Ramos (cell line): ENCODE data around the gene CRMP1.

ENCODE experiments used
- in situ Hi-C: fragments of 300-500 bp; cut with MboI; formaldehyde crosslinking; loops from one replicate; pipeline ENCODE4 v1.14.3; 2022; ENCODE audit warnings: low sequenced_read_pairs; ENCODE audit not compliant: unreplicated experiment

Gene CRMP1

GRCh38 chr4:5890063-5890727 is 2.7 kb downstream of the CRMP1 start:
- in situ Hi-C loops: no loop called here

- in situ Hi-C loops: no loop called here
Measured at GRCh38 chr4:5889002-5889696, 3.7 kb downstream of the CRMP1 start.

GRCh38 chr4:5888222-5889001 is 4.5 kb downstream of the CRMP1 start:
- in situ Hi-C loops: no loop called here

- in situ Hi-C loops: no loop called here
Measured at GRCh38 chr4:5887361-5888221, 5.3 kb downstream of the CRMP1 start.

- in situ Hi-C loops: no loop called here
Measured at GRCh38 chr4:5887011-5887360, 5.9 kb downstream of the CRMP1 start.

GRCh38 chr4:5885733-5886132 is 7.2 kb downstream of the CRMP1 start:
- in situ Hi-C loops: no loop called here

GRCh38 chr4:5884796-5885195 is 8.1 kb downstream of the CRMP1 start:
- in situ Hi-C loops: no loop called here

- in situ Hi-C loops: no loop called here
Measured at GRCh38 chr4:5883916-5884315, 9.0 kb downstream of the CRMP1 start.

- in situ Hi-C loops: no loop called here
Measured at GRCh38 chr4:5882947-5883346, 9.9 kb downstream of the CRMP1 start.

GRCh38 chr4:5881340-5881739 is 11.5 kb downstream of the CRMP1 start:
- in situ Hi-C loops: no loop called here

GRCh38 chr4:5878359-5878758 is 14.5 kb downstream of the CRMP1 start:
- in situ Hi-C loops: no loop called here

GRCh38 chr4:5877392-5877791 is 15.5 kb downstream of the CRMP1 start:
- in situ Hi-C loops: no loop called here

GRCh38 chr4:5874811-5875449 is 18.0 kb downstream of the CRMP1 start:
- in situ Hi-C loops: no loop called here

GRCh38 chr4:5870701-5871100 is 22.2 kb downstream of the CRMP1 start:
- in situ Hi-C loops: no loop called here

- in situ Hi-C loops: no loop called here
Measured at GRCh38 chr4:5869966-5870619, 22.8 kb downstream of the CRMP1 start.

- in situ Hi-C loops: no loop called here
Measured at GRCh38 chr4:5867866-5868265, 25.0 kb downstream of the CRMP1 start.

GRCh38 chr4:5866841-5867813 is 25.8 kb downstream of the CRMP1 start:
- in situ Hi-C loops: no loop called here

- in situ Hi-C loops: no loop called here
Measured at GRCh38 chr4:5865896-5866599, 26.8 kb downstream of the CRMP1 start.
